D721Med (cell line): ENCODE data around the gene SLC44A2.

Source experiments
- DNase-seq: peaks from one replicate; pipeline ENCODE4 v3.0.0; 2011; ENCODE audit warnings: low spot score; ENCODE audit not compliant: insufficient read length
- FAIRE-seq: peaks from 2 replicates; lab custom pipeline; 2011; peaks lifted over from hg19 to GRCh38; lab: Jason Lieb, UNC
- CTCF ChIP-seq: IDR thresholded peaks from 2 replicates; pipeline ENCODE4 v1.5.1; 2012; ENCODE audit warnings: mild to moderate bottlenecking, control low read depth; ENCODE audit not compliant: insufficient read depth; ENCODE audit errors: missing control alignments

The SLC44A2 gene

DNA sequence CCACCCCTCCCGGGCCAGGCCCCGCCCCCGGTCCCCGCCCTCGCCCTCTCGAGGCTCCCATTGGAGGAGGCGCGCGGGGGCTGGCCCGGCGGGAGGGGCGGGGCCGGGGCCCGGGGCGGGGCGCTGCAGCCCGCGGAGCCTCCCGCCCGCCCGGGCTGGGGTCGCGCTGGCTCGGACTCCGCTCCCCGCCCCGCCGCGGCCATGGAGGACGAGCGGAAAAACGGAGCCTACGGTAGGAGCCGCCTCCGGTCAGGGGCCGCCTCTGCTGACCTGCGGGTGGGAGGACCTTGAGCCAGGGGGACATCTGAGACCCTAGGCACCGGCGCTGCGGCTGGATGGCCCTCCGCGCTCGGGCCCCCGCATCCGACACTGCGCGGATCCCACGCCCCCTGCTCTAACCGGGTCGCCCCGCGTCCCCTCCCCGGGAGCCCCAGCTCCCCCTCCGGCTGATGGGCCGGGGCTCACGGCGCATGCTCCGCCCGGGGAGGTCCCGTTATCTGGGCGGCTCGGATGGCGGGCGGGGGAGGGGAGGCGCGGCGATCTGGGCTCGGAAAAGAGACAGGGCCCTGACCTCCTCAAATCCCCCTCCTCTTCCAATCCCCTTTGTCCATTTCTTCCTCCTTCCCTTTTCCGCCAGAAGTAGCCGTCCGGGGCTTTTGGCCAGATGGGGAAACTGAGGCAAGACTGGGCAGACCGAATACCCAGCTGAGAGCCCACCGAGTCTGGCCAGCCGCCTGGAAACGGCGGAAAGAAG is 22.8 kb upstream of the SLC44A2 start:
- DNase-seq (peak; percentile 91), FAIRE-seq (no peak)
- no peak for TF ChIP-seq CTCF

DNA sequence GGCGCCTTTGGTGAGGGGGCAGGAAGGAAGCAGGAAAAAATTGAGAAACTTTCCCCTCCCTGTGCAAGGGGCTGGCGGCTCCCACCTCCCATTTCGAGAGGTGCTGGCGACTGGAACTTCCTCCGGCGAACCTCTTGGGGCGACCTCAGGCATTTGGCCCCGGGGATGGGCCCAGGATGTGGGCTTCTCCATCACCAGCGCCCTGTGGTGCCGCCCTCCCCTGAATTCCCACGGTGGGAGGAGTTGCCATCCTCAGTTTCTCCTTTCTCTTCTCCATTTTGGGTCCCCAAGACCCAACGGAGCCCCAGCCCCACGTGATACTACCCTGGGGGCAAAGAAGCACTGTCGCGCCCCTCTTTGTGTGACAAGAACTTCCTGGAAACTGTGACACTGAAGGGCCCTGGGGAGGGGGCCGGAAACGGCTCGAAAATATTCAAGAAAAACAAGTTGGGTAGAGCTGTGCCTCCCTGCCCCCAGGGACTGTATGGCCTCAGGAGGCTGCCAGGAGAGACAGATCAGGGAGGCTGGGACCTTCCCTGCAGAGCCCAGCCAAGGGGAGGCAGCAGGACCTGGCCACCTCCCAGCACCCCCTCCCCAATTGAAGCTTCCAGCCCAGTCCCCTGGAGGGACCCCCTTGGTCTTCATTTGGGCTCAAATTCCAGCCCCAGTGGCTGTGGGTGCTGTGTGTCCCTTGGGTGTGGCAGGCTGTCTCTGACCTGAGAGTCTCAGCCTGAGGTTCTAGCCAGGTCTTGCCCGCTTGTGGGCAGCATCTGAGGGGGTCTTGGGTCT is 22.1 kb upstream of the SLC44A2 start:
- no peak for FAIRE-seq
- no peak for TF ChIP-seq CTCF
- DNase-seq = no peak

DNA sequence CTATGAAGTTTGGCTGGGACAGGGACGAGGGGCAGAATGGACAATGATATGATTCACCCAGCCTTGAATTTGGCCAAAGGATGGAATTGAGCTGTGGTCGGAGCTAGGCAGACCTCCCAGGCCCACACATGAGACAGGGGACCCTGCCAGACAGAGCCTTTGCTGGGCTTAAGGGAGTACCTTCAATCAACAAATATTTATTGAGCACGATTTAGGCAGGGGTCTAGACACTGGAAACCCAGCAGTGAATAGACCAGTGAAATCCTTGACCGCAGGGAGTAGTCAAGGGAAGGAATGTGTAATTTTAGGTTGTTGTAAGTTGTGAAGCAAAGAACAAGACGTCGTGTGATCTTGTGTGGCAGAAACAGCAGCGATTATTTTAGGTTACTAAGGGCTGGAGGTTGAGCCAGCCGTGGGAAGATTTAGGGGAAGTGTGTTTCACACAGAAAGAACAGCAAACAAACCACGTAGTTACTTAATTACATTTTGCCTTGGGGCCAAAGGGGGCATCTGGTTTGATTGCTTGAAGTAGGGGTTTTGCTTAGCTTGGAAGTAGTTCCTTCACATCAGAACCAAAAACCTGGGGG is 21.4 kb upstream of the SLC44A2 start:
- no peak for TF ChIP-seq CTCF
- FAIRE-seq (no peak), DNase-seq (no peak)

GRCh38 chr19:10604460-10604980 is 20.8 kb upstream of the SLC44A2 start:
- TF ChIP-seq CTCF = no peak
- FAIRE-seq (no peak), DNase-seq (no peak)

DNA sequence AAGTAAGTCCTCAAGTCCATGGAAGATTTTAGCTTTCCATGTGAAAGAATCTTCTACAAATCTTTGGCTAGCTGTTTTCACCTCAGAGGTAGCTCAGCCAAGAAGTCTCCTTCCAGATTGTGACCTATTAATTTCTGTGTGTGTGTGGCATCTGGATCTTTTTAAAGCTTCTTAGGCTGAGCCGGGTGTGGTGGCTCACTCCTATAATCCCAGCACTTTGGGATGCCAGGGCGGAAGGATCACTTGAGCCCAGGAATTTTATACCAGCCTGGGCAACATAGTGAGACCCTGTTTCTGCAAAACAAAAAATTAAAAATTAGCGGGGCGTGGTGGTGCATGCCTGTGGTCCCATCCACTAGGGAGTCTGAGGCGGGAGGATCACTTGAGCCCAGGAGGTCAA is 13.4 kb upstream of the SLC44A2 start:
- FAIRE-seq (peak; percentile 21), DNase-seq (peak; percentile 75)
- TF ChIP-seq CTCF = no peak

- no peak for TF ChIP-seq CTCF
- no peak for DNase-seq
- FAIRE-seq = no peak
Observed at GRCh38 chr19:10612499-10613119, 12.7 kb upstream of the SLC44A2 start.
